Measurements from ENCODE around the gene NKD1. TPM values are rescaled to one million over a fixed set of nuclear protein-coding genes. Genes with fewer than 3 reads are reported as not detected.

The NKD1 gene
- total and polyA plus RNA-seq, 2 donors (not counting 1 experiment from before 2014, with no cell fraction given) = 0.16 to 1.9 TPM

GRCh38 chr16:50697881-50698767, 149.9 kb downstream of the NKD1 start:
- CTCF ChIA-PET = interaction anchor here (1.0 to 2.1 kb wide), 4 partner anchors 11 to 34 kb away, joined by 3 to 8 read pairs (median 4); partner anchors contain the start of gene SNX20

More at GRCh38 chr16:50697881-50698767, 149.9 kb downstream of the NKD1 start:
- no peaks in the 10 kb centered on the region for H3K9me3 ChIP-seq (ENCODE audit: control extremely low read depth in 1 of 3, control insufficient read depth in 2 of 3, insufficient read depth in 1 of 3, low read length in 2 of 3)
- no peaks in the 10 kb centered on the region for H3K27me3 ChIP-seq (replicated peaks in 1 of 4; ENCODE audit: control extremely low read depth in 1 of 4, control insufficient read depth in 3 of 4, insufficient read depth in 4 of 4, low read length in 3 of 4)
- H3K27ac Mint-ChIP-seq = peak overlapping the region; percentile 85
- DNase-seq (peak; percentile 61), ATAC-seq (ENCODE audit: low read depth) (peak; percentile 66)
- POLR2A ChIA-PET = interaction anchor here (0.8 to 1.6 kb wide), 4 partner anchors 12 to 43 kb away, joined by 3 to 10 read pairs (median 4); partner anchors contain the start of genes CYLD and SNX20
- peak overlapping the region; percentile 50 to 59 for H3K27ac ChIP-seq (ENCODE audit: low read length in 2 of 2)
- TF ChIP-seq CTCF (IDR thresholded peaks at IDR 0.05) (no peak), EZH2 (IDR thresholded peaks at IDR 0.05; ENCODE audit: borderline replicate concordance, insufficient read depth, low read depth, low read length, poor library complexity, severe bottlenecking) (no peak)
- H3K79me2 ChIP-seq (ENCODE audit: control insufficient read depth, insufficient read depth, low read length) = no peaks in the 10 kb centered on the region
- H3K9me3 Mint-ChIP-seq (ENCODE audit: insufficient read depth) = no peaks in the 10 kb centered on the region
- WGBS (ENCODE audit: insufficient coverage) = 46% methylated on average over 19 of the region's 19 CpGs
- peaks cover 53% of the 10 kb centered on the region for H3K4me1 Mint-ChIP-seq
- peaks cover 40 to 41% of the 10 kb centered on the region in 2 donors for H3K4me1 ChIP-seq (ENCODE audit: control insufficient read depth in 2 of 2, insufficient read depth in 2 of 2, low read length in 2 of 2)
- intact Hi-C loops (cut with micrococcal nuclease) = loop anchor here (1.0 to 2.0 kb wide), 2 partner anchors 13 to 44 kb away; partner anchors contain the start of gene CYLD
- H3K36me3 ChIP-seq (replicated peaks in 1 of 2; ENCODE audit: control extremely low read depth in 1 of 2, control insufficient read depth in 1 of 2, extremely low read depth in 1 of 2, insufficient read depth in 2 of 2, low read length in 1 of 2) = no peaks in the 10 kb centered on the region
- peak overlapping the region; percentile 81 for H3K4me2 ChIP-seq (replicated peaks; ENCODE audit: low read depth, low read length, poor library complexity, severe bottlenecking)
- H2AFZ ChIP-seq (ENCODE audit: insufficient read depth, low read depth, low read length, poor library complexity, severe bottlenecking) = peak overlapping the region; percentile 70
- H3K4me3 Mint-ChIP-seq = peak overlapping the region; percentile 86
- no peaks in the 10 kb centered on the region for H4K20me1 ChIP-seq (ENCODE audit: control insufficient read depth, insufficient read depth, low read length, poor library complexity, severe bottlenecking)
- peak overlapping the region; percentile 65 for H3K9ac ChIP-seq (ENCODE audit: low read length)
- H3K27me3 Mint-ChIP-seq = no peaks in the 10 kb centered on the region
- peak overlapping the region in 4 of 5 experiments; percentile 39 to 64 (median 45) for H3K4me3 ChIP-seq (ENCODE audit: control extremely low read depth in 1 of 5, extremely low read depth in 1 of 5, insufficient read depth in 1 of 5, low read depth in 2 of 5, low read length in 4 of 5)

Other genes with a start within 250 kb of the NKD1 start
- gene BRD7, start 179.4 kb upstream of the NKD1 start, total RNA-seq = 64.5 and 69.7 TPM in 2 replicates
- 29.8 and 38.6 TPM in 2 replicates for gene BRD7, start 179.4 kb upstream of the NKD1 start, polyA plus RNA-seq
- gene SNX20, start 132.9 kb downstream of the NKD1 start, total RNA-seq = 43.0 and 47.7 TPM in 2 replicates
- 25.9 and 34.7 TPM in 2 replicates for gene SNX20, start 132.9 kb downstream of the NKD1 start, polyA plus RNA-seq
- 1.8 and 2.9 TPM in 2 replicates for gene NOD2, start 145.2 kb downstream of the NKD1 start, total RNA-seq
- gene NOD2, start 145.2 kb downstream of the NKD1 start, polyA plus RNA-seq = 1.2 TPM in 2 replicates
- gene CYLD, start 193.7 kb downstream of the NKD1 start, total RNA-seq = 160 and 166 TPM in 2 replicates
- 30.0 and 77.2 TPM in 2 replicates for gene CYLD, start 193.7 kb downstream of the NKD1 start, polyA plus RNA-seq